ENCODE data around the gene ADAMTS2.

The ADAMTS2 gene

DNA sequence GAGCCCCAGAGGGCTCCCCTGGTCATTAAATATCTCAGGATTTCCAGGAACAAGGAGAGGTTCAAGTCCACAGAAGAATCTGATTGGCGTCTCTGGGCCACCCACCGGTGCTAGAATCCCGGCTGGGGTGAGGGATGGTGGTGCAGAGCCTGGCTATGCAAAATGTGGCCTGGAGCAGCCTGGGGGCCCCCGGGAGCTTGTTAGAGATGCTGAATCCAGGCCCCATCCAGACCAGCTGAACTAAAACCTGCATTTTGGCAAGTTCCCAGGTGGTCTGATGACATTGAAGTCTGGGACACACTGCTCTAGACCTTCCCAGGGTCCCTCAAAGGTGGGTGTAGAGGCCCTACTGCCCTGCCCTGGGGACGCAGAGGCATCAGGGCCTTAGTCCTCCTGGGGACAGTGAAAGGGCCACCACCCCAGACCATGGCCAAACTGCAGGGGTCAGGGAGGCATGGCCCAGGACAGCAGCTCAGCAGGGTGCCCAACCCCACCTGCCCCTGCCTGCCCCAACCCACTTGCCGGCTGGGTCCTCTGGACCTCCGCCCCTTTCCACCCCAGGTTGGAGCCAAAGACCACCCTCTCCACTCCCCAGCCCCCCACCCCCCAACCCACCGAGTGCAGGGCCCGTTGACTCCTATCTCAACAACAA, 34.7 kb downstream of the ADAMTS2 start:
- no peak for DNase-seq

GRCh38 chr5:179309751-179310320, 35.4 kb downstream of the ADAMTS2 start:
- no peak for DNase-seq

- no peak for DNase-seq
Observed at GRCh38 chr5:179309383-179309670, 35.9 kb downstream of the ADAMTS2 start.

- no peak for DNase-seq
Observed at GRCh38 chr5:179308563-179309382, 36.5 kb downstream of the ADAMTS2 start.

- DNase-seq, result no peak
Observed at GRCh38 chr5:179307931-179308471, 37.3 kb downstream of the ADAMTS2 start.

DNA sequence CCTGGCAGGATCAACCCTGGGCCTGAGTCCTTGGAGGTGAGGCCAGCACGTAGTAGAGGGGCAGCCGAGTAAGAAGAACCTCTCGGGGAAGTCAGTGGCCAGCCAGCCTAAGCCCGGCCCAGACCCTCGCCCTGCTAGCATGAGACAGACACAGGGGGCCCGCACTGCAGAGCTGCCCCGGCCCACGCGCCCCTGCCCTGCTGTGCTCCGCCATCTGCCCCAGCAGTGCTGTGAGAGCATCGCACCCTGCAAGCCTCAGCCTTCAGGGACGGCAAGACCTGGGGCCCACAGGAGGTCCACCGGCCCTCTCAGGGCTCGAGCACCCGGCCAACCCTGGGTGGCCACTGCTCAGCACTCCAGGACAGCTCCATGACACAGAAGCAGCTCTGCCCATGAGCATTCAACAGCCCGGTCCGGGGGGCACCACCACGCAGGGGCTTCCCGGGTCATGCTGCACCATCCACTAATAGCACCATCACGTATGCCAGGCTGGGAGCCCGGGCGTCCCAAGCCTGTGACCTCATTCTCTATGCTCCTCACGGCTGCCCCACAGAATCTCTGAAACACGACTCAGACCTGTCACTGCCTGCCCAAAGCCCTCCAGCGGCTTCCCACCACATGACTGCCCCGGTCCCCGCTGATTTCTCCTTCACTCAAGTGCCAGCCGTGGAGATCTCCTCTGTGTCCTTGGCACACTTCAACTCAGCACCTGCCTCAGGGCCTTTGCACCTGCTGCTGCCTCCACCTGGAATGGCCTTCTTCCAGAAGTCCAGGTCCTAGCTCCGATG, 38.1 kb downstream of the ADAMTS2 start:
- no peak for DNase-seq

DNA sequence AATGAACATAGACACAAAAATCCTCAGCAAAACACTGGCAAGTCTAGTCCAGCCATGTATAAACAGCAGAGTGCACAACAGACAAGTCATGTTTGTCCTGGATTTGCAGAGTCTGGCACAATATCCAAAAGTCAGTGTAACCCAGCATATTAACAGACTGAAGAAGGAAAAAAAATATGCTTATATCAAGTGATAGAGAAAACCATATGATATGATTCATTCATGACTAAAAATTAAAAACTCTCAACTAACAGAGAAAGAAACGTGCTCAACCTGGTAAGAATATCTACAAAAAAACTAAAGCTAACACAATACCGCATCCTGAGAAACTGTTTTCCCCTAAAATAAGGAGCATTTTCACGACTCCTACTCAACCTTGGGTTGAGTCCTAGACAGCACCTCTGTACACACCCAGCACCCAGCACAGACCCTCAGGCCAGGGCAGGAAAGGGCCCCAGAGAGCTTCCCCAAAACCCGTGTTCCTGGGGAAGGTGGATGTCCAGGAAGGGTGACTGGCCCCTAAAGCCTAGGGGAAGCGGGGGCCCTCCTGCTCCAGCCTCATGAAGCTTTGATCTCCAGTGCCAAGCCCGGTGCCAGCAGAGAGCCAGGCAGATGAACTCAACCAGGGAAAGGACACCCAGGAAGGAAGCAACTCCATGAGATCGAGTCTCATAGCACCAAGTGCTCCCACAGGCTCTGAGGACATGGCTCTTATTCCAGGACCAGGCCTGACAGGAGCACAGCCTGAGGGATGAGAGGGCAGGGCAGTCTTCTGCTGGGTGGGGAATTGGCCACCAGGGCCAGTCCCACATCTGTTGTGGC, 38.9 kb downstream of the ADAMTS2 start:
- DNase-seq, result no peak

DNA sequence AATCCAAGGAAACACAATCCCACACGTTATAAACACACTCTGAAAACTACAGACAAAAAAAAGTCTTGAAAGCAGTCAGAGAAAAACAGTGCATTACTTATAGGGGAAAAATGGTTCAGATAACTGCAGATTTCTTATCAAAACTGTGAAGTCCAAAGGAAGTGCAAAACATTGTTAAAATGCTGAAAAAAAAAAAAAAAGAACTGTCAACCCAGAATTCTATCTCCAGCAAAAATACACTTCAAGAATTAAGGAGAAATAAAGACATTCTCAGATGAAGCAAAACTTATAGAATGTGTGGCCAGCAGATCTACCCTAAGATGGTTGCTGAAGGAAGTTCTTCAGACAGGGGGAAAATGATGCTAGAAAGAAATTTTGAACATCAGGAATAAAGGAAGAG, 40.4 kb downstream of the ADAMTS2 start:
- no peak for DNase-seq

DNA sequence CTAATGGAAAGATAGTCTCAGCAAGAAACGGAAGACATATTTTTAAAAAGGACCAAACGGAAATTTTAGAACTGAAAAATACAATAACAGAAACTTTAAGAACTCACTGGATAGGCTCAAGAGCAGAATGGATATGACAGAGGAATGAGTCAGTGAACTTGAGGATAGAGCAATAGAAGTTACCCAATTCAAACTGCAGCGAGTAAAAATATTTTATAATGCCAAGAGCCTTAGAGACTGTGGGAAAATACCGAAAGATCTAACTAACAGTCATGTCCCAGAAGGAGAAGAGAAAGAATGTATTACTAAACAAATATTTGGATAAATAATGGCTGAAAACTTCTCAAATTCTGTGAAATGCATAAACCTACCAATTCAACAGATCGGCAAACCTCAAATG, 40.8 kb downstream of the ADAMTS2 start:
- DNase-seq, result no peak

DNA sequence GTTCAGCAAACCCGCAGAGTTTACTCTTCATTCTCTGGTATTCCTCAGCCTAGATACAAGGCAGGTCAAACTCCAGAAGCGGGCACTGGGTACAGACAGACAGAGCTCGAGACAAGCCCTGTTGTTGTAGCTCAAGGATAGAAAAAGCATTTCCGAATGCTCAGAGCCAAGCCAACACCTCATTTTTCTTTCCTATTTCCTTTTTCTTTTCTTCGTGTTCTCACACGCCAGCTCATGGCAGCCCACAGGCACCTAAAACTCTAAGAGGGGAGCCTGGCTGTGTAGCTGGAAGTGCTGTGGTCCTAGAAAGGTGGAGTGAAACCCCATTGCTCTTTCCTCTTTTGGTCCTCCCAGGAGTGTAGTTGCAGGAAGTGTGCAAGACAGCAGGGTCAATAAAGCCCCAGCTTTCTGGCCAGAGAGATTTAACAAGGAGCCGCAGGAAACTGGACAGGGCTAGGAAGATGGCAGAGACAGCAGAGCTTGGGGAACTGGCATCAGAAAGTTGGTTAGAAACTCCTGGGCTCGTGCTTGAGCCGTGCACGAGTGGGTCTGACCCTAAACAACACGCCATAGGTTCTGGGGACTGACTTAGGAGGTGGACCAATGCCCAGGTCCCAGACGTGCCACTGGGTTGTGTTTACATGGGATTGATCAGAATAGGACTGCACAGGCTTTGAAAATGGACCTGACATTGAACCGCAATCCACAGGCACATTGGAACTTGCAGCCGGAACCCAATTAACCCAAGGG, 41.6 kb downstream of the ADAMTS2 start:
- no peak for DNase-seq

- no peak for DNase-seq
Observed at GRCh38 chr5:179302499-179303185, 42.6 kb downstream of the ADAMTS2 start.

DNA sequence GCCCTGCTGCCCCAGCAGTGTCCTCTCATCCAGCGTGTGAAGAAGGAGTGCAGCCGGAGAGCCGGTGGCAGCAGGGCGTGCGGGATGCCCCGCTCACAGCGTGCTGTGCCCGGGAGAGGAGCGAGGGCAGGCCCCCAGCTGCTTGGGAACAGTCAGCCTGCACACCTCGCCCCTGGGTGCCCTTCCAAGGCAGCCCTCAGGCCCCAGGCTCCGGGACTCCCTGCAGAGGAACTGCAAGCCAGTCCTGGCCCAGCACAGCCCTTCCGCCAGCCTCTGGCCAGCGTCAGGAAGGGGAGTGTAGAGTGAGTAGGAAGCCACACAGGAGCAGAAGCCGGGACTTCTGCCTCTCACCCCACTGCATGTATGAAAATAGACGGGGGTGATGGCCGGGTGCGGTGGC, 43.5 kb downstream of the ADAMTS2 start:
- DNase-seq, result no peak

DNA sequence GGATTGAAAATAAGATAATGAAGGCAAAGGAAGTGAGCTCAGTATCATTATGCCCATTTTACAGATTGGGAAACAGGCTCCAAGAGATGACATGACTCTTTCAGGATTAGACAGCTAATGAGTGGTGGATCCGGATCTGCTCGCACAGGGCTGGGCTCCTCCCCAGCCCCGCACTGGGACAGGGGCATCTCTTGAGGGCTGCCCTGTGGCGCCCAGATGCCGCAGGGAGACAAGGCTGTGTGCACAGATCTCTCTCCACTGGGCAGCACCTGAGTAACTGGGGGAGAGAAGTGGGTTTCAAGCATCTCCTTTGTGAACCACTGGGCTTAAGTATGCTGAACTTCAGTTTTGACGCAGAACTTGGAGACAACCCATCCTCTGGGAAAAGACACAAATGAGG, 43.9 kb downstream of the ADAMTS2 start:
- no peak for DNase-seq

- no peak for DNase-seq
Observed at GRCh38 chr5:179300581-179301180, 44.6 kb downstream of the ADAMTS2 start.

- DNase-seq, result no peak
Observed at GRCh38 chr5:179298181-179298993, 46.9 kb downstream of the ADAMTS2 start.

GRCh38 chr5:179297486-179298180, 47.6 kb downstream of the ADAMTS2 start:
- DNase-seq, result no peak

GRCh38 chr5:179297026-179297425, 48.2 kb downstream of the ADAMTS2 start:
- DNase-seq, result no peak

DNA sequence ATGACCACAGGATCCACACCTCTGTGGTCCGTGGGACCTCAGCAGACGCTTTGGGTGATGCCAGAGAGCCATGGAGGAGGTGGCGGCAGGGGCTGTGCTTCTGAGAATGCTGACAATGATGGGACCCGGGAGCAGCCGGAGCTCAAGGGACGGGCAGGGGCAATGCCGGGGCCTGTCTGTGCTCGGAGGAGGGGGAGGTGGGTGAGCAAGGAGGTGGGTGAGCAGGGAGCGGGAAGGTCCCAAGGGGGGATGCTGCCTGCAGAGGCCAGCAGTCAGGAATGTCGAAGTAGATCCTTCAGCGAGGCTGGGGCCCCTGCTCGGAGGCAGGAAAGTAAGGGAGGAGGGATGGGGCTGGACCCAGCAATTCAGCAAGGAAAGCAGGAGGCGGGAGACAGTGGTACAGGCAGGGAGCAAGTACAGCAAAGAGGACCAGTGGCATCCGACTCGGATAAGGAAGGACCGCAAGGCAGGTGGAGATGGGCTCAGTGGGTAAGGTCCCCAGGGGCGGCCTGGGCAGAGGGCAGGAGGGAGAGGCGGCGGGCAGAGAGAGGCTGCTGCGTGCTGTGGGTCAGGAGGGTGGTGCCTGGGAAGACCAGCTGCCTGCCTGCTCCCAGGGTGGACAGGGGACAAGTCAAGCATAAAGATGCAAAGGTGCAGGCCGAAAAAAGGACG, 49.0 kb downstream of the ADAMTS2 start:
- DNase-seq, result no peak

GRCh38 chr5:179295778-179296149, 49.5 kb downstream of the ADAMTS2 start:
- DNase-seq, result no peak
